ENCODE results near the gene LIPK. TPM values are rescaled to one million over a fixed set of nuclear protein-coding genes. Genes with fewer than 3 reads are reported as not detected.
"Not testable (repeated sequence)": the region's sequence is repeated elsewhere in the genome, so short reads cannot be mapped to it uniquely, and the experiment has no call there.

Gene LIPK, protein sequence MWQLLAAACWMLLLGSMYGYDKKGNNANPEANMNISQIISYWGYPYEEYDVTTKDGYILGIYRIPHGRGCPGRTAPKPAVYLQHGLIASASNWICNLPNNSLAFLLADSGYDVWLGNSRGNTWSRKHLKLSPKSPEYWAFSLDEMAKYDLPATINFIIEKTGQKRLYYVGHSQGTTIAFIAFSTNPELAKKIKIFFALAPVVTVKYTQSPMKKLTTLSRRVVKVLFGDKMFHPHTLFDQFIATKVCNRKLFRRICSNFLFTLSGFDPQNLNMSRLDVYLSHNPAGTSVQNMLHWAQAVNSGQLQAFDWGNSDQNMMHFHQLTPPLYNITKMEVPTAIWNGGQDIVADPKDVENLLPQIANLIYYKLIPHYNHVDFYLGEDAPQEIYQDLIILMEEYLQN
- polyA plus RNA-seq (2012; ENCODE audit: low read depth, missing spikeins): not detected

DNA sequence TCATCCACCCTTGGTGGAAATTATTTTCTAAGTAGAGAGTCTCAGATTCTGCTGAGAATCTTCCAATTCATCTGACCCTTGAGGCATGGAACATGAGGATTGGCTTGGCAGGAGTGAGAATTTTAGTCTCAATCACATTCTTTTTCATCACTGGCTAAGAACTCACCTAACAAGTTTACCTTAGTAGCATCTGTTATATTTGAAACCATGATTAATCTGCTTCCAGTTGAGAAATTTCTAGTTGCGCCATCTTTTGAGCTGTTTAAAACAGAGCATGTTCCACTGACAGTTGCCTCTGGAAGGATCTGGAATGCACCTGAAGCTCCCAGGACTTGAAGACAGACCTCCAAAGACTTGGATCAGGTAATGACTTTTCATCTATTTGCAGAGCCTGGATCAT, at the start of gene LIPK:
Gene LIPK (plus strand): TSS at position 292 of the 400 bp plus-strand sequence. CDS start 18,295 bp downstream, outside the sequence.
- FAIRE-seq (no peak), DNase-seq (ENCODE audit: insufficient read length, low spot score) (no peak)
- TF ChIP-seq TAF1 (IDR thresholded peaks at IDR 0.05; ENCODE audit: low read depth, low read length): no peak
- no peak for TF ChIP-seq POU2F2 (IDR thresholded peaks at IDR 0.05; ENCODE audit: low read depth, low read length)
- no peak for TF ChIP-seq POLR2AphosphoS5 (IDR thresholded peaks at IDR 0.05; ENCODE audit: low read depth, low read length)
- TF ChIP-seq PAX5 (IDR thresholded peaks at IDR 0.05; ENCODE audit: insufficient read depth, low read length, severe bottlenecking): no peak
- TF ChIP-seq POLR2A (IDR thresholded peaks at IDR 0.05; ENCODE audit: low read depth, low read length): no peak
- TF ChIP-seq SPI1 (IDR thresholded peaks at IDR 0.05; ENCODE audit: low read depth, low read length): no peak

DNA sequence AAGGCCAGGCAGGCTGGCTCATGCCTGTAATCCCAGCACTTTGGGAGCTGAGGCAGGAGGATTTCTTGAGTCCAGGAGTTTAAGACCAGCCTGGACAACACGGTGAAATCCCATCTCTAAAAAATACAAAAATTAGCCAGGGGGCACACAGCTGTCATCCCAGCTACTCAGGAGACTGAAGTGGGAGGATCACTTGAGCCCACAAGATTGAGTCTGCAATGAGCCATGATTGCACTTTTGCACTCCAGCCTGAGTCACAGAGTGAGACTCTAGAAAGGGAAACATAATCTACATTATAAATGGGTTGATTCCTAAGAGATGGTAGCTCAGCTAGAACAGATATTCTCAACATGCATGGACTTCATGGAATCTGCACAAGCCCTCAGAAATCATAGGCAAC, 48.1 kb upstream of the LIPK start:
- FAIRE-seq: no peak
- no peak for DNase-seq (ENCODE audit: insufficient read length, low spot score)
- TF ChIP-seq SPI1 (IDR thresholded peaks at IDR 0.05; ENCODE audit: low read depth, low read length) (no peak), POLR2A (IDR thresholded peaks at IDR 0.05; ENCODE audit: low read depth, low read length) (no peak), TAF1 (IDR thresholded peaks at IDR 0.05; ENCODE audit: low read depth, low read length) (no peak), POLR2AphosphoS5 (IDR thresholded peaks at IDR 0.05; ENCODE audit: low read depth, low read length) (no peak), PAX5 (IDR thresholded peaks at IDR 0.05; ENCODE audit: insufficient read depth, low read length, severe bottlenecking) (no peak), POU2F2 (IDR thresholded peaks at IDR 0.05; ENCODE audit: low read depth, low read length) (no peak)

DNA sequence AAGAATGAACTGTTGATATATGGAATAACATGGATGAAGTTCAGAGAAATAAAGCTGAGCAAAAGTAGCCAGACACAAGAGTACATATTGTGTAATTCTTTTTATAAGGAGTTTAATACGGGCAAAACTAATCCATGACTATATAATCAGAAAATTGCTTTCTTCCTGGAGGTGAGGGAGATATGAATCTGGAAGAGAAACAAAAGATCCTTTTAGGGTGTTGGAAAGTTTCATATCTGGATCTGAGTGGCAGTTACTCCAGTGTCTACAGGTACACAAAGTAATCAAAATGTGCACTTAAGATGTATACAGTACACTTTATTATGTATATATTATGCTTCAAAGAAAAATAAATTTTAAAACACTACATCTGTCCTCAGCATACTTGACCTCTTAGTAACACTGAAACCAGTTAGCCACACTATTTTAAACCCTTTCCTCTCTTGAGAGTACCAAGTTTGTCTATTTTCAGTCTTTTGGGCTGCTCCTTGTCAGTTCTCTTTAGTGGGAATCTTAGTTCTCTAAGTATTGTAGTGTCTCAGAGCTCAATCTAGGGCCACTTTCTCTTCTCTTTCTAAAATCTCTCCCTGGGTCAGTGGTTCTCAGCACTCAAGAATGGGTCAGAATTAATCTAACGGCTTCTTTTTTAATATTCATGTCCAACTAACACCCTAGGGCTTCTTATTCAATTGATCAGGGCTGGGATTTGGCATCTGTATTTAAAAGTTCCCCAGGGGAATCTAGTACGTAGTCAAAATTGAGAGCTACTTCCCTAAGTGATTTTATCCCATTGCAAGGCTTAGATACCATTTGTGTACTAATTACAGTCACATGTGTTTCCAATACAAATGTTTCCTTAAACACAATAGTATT, 46.1 kb upstream of the LIPK start:
- TF ChIP-seq PAX5 (IDR thresholded peaks at IDR 0.05; ENCODE audit: insufficient read depth, low read length, severe bottlenecking) (no peak), POLR2AphosphoS5 (IDR thresholded peaks at IDR 0.05; ENCODE audit: low read depth, low read length) (no peak), POLR2A (IDR thresholded peaks at IDR 0.05; ENCODE audit: low read depth, low read length) (no peak), SPI1 (IDR thresholded peaks at IDR 0.05; ENCODE audit: low read depth, low read length) (no peak), POU2F2 (IDR thresholded peaks at IDR 0.05; ENCODE audit: low read depth, low read length) (no peak), TAF1 (IDR thresholded peaks at IDR 0.05; ENCODE audit: low read depth, low read length) (no peak)
- FAIRE-seq (no peak), DNase-seq (ENCODE audit: insufficient read length, low spot score) (no peak)

DNA sequence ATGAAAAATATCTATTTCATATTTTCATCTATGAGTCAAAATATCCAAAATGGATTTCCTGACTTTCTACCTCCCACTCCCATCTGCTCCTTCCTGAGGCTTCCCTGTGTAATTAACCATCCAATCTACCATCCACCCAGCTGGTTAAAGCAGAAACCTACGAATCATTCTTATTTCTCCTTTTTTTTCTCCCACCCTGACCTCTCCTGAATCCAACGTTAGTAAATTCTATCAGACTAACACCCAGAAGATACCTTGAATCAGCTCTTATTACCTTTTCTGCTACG, 45.5 kb upstream of the LIPK start:
- TF ChIP-seq TAF1 (IDR thresholded peaks at IDR 0.05; ENCODE audit: low read depth, low read length): no peak
- TF ChIP-seq PAX5 (IDR thresholded peaks at IDR 0.05; ENCODE audit: insufficient read depth, low read length, severe bottlenecking): no peak
- no peak for TF ChIP-seq POLR2A (IDR thresholded peaks at IDR 0.05; ENCODE audit: low read depth, low read length)
- no peak for TF ChIP-seq POLR2AphosphoS5 (IDR thresholded peaks at IDR 0.05; ENCODE audit: low read depth, low read length)
- TF ChIP-seq POU2F2 (IDR thresholded peaks at IDR 0.05; ENCODE audit: low read depth, low read length): no peak
- no peak for TF ChIP-seq SPI1 (IDR thresholded peaks at IDR 0.05; ENCODE audit: low read depth, low read length)
- DNase-seq (ENCODE audit: insufficient read length, low spot score) (no peak), FAIRE-seq (no peak)

DNA sequence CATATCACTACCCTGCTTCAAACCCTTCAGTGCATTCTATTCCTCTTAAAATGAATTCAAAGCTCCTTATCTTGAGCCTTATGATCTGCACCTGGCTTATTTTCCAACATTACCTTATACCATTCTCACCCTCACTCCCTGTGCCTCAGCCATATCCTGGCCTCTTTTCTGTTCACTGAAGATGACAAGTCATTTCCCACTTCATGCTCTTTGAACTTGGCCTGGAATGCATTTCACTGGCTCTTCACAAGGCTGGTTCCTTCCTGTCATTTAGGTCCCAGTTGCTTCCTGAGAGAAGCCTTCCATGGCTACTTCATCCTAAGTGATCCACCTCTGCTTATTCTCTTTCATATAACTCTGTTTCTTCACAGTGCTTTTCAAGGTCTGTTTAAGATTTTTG, 45.0 kb upstream of the LIPK start:
- DNase-seq (ENCODE audit: insufficient read length, low spot score) (no peak), FAIRE-seq (peak; percentile 54)
- TF ChIP-seq POLR2AphosphoS5 (IDR thresholded peaks at IDR 0.05; ENCODE audit: low read depth, low read length) (no peak), POLR2A (IDR thresholded peaks at IDR 0.05; ENCODE audit: low read depth, low read length) (no peak), POU2F2 (IDR thresholded peaks at IDR 0.05; ENCODE audit: low read depth, low read length) (no peak), PAX5 (IDR thresholded peaks at IDR 0.05; ENCODE audit: insufficient read depth, low read length, severe bottlenecking) (no peak), TAF1 (IDR thresholded peaks at IDR 0.05; ENCODE audit: low read depth, low read length) (no peak)

DNA sequence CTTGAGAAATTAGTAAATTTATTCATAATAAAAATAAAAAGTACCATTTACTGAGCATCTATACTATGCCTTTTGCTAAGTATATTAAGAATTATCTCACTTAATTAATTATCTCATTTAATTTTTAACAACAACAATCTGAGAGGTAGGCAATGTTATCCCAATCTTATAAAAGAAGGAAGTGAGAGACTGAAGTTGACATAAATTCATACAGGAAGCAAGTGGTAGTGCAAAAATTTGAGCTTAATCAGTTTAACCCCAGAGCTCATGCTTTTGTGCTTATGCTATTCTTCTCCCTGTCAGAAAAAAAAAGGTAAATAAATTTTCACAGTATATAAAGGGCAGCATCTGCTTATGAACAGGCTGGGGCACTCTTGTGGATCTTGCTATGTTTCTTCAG, 44.5 kb upstream of the LIPK start:
- no peak for FAIRE-seq

DNA sequence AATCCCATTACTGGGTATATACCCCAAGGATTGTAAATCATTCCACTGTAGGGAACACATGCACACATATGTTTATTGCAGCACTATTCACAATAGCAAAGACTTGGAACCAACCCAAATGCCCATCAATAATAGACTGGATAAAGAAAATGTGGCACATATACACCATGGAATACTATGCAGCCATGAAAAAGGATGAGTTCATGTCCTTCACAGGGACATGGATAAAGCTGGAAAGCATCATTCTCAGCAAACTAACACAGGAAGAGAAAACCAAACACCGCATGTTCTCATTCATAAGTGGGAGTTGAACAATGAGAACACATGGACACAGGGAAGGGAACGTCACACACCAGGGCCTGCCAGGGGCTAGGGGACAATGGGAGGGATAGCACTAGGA, 42.9 kb upstream of the LIPK start:
- FAIRE-seq; DNase-seq (ENCODE audit: insufficient read length, low spot score): not testable (repeated sequence)

More for the DNA sequence above, 44.5 kb upstream of the LIPK start:
- DNase-seq (ENCODE audit: insufficient read length, low spot score): no peak
- peak; percentile 65; the same call in 1 of the 2 replicates for TF ChIP-seq SPI1 (IDR thresholded peaks at IDR 0.05; ENCODE audit: low read depth, low read length)
- TF ChIP-seq POU2F2 (IDR thresholded peaks at IDR 0.05; ENCODE audit: low read depth, low read length): no peak

DNA sequence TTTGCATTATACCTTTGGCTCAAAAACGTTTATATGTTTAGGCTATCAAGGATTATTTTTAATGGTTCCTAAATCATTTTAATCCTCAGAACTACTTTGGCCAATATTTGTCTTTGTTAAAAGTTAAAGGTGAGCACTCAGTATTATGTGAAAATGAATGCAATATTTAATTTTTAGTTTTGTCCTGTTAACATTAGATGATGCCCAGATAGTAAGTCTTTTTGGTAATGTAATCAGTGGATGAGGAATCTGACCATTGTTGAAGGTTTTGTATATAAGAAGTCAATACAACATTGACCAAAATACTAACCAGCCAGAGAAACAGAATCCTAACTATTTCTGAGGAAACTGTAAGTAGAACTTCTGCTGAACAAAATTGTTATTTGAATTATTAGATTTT, 41.9 kb upstream of the LIPK start, which contains the start of gene LIPF:
Gene LIPF (plus strand): TSS at position 301 of the 400 bp plus-strand sequence. CDS start 2,856 bp downstream, outside the sequence.
- no peak for DNase-seq (ENCODE audit: insufficient read length, low spot score)
- FAIRE-seq: no peak
- TF ChIP-seq PAX5 (IDR thresholded peaks at IDR 0.05; ENCODE audit: insufficient read depth, low read length, severe bottlenecking) (no peak), TAF1 (IDR thresholded peaks at IDR 0.05; ENCODE audit: low read depth, low read length) (no peak), POLR2AphosphoS5 (IDR thresholded peaks at IDR 0.05; ENCODE audit: low read depth, low read length) (no peak), POU2F2 (IDR thresholded peaks at IDR 0.05; ENCODE audit: low read depth, low read length) (no peak), SPI1 (IDR thresholded peaks at IDR 0.05; ENCODE audit: low read depth, low read length) (no peak), POLR2A (IDR thresholded peaks at IDR 0.05; ENCODE audit: low read depth, low read length) (no peak)

DNA sequence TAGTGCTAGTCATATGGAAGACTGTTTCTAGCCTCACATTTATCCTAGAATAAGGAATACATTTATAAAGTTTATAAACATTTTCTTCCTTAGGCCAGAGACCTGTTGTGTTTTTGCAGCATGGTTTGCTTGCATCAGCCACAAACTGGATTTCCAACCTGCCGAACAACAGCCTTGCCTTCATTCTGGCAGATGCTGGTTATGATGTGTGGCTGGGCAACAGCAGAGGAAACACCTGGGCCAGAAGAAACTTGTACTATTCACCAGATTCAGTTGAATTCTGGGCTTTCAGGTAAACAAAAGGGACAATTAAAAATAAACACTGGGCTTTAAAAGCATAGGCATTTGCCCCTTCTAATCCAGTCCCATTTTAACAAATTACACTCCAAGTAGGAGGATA, 37.6 kb upstream of the LIPK start:
- no peak for FAIRE-seq
- DNase-seq (ENCODE audit: insufficient read length, low spot score): no peak
- TF ChIP-seq POLR2A (IDR thresholded peaks at IDR 0.05; ENCODE audit: low read depth, low read length): no peak
- TF ChIP-seq TAF1 (IDR thresholded peaks at IDR 0.05; ENCODE audit: low read depth, low read length): no peak
- no peak for TF ChIP-seq POLR2AphosphoS5 (IDR thresholded peaks at IDR 0.05; ENCODE audit: low read depth, low read length)
- TF ChIP-seq SPI1 (IDR thresholded peaks at IDR 0.05; ENCODE audit: low read depth, low read length): no peak
- TF ChIP-seq POU2F2 (IDR thresholded peaks at IDR 0.05; ENCODE audit: low read depth, low read length): no peak
- no peak for TF ChIP-seq PAX5 (IDR thresholded peaks at IDR 0.05; ENCODE audit: insufficient read depth, low read length, severe bottlenecking)
